NCI-H510A treated with DMSO at 0.1 percent for 48 hours (cell line): Measurements from ENCODE around the gene TMC8.

Source experiments
- DNase-seq: peaks from one replicate; lab custom pipeline; 2025; lab: John Stamatoyannopoulos, UW

TMC8 gene

GRCh38 chr17:78180083-78180482 is 49.5 kb downstream of the TMC8 start:
- DNase-seq = no peak

DNA sequence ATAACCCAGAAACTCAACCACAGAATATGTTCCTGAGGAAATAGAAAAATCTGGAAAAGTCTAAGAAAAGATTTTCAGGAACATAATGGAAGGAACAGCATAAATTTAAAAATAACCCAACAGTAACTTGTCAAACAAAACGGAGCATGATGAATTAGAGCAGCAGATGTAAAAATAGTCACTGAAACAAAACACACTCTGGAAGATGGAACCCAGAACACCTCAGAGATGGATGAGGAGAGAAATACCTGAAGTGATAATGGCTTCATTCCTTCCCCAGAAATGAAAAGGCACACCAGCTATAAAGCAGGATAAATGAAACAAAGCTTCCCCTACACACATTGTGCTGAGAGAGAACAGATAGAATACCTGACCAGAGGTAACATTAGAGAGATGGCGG is 49.9 kb downstream of the TMC8 start:
- DNase-seq = no peak

DNA sequence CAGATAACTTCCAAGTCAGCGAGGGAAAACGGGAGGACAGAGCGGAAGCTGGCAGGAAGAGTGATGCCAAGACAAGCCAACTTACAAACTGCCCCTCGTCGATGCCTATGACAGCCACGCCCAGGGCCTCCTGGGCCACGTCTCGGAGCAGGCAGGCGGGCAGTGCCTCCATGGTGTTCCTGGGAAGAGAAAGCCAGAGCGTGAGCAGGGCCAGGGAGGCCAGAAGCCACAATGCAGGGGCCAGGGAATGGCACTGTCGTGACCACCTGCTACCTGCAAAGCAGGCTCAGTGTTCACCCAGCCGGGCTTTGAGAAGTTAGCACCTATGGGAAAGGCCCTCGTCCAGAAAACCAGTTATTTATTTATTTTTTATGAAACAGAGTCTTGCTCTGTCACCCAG is 51.9 kb downstream of the TMC8 start:
- DNase-seq = no peak

- no peak for DNase-seq
Measured at GRCh38 chr17:78183916-78184315, 53.3 kb downstream of the TMC8 start.

- DNase-seq = no peak
Measured at GRCh38 chr17:78184351-78184750, 53.8 kb downstream of the TMC8 start.

- DNase-seq = no peak
Measured at GRCh38 chr17:78184868-78185267, 54.3 kb downstream of the TMC8 start.

GRCh38 chr17:78185981-78186691 is 55.6 kb downstream of the TMC8 start:
- DNase-seq = peak; percentile 40

- peak; percentile 97 for DNase-seq
Measured at GRCh38 chr17:78186692-78187595, 56.4 kb downstream of the TMC8 start, which contains the start of the genes AFMID and TK1. TSS of gene AFMID (plus strand) at chr17:78187362. CDS start at chr17:78187371, 9 bp downstream. TSS of gene TK1 (minus strand) at chr17:78187052. CDS start at chr17:78186994, 58 bp downstream.
